ENCODE measurements around the gene LCP2. TPM values are rescaled to one million over a fixed set of nuclear protein-coding genes. Genes with fewer than 3 reads are reported as not detected.

LCP2 gene
- total RNA-seq, 1 experiment from 2014 or later, result 0.61 TPM

DNA sequence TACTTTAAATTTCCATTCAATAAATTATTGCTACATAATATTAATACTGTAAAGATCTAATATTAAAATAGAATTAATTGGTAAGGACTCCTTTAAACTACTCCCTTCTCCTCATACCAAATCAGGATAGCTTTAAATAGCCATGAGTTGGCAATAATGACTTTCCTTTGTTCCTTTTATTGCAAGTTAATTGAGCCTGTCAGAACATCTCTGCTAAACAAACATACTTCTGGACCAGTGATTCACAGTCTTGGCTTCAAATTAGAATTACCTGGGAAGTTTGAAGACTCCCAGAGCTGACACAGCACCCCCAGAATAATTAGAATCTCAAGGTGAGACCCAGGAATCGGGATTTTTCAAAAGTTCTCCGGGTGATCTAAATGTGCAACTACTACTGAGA, 46.1 kb downstream of the LCP2 start:
- H3K9ac ChIP-seq (ENCODE audit: low read length), result no peak overlapping the region
- no TSS peak for BruUV-seq (replicated peaks)
- no peaks in the 10 kb centered on the region for H3K4me1 ChIP-seq (ENCODE audit: control insufficient read depth in 1 of 2, insufficient read depth in 2 of 2, low read length in 2 of 2)
- peaks cover 95% of the 10 kb centered on the region for H3K27me3 ChIP-seq (ENCODE audit: insufficient read depth, low read length)
- DNase-seq (ENCODE audit: low read depth, low spot score), result no peak
- RAD21 ChIA-PET (ENCODE audit: low non-redundant PET in 1 of 2, low total read pairs in 2 of 2, uncharacterized antibody in 2 of 2, unreplicated experiment in 2 of 2), result no interaction called here
- no peaks in the 10 kb centered on the region for H3K36me3 ChIP-seq (ENCODE audit: control insufficient read depth in 1 of 2, insufficient read depth in 2 of 2, low read length in 2 of 2)
- no peak for ATAC-seq
- H4K20me1 ChIP-seq (ENCODE audit: insufficient read depth), result no peaks in the 10 kb centered on the region
- H3K4me3 ChIP-seq (replicated peaks in 1 of 2; ENCODE audit: low read depth in 1 of 2, low read length in 2 of 2), result no peak overlapping the region
- no peak overlapping the region for H2AFZ ChIP-seq (ENCODE audit: low read depth, low read length, poor library complexity, severe bottlenecking)
- H3K79me2 ChIP-seq (ENCODE audit: insufficient read depth, low read length), result no peaks in the 10 kb centered on the region
- H3K9me2 ChIP-seq (ENCODE audit: insufficient read depth), result no peaks in the 10 kb centered on the region
- 0 out of 2 replicates have a peak, but pooled peaks have one; percentile 4 for TF ChIP-seq EZH2phosphoT487 (IDR thresholded peaks at IDR 0.05; ENCODE audit: borderline replicate concordance)
- TF ChIP-seq JUND (IDR thresholded peaks at IDR 0.05), result no peak
- no peak overlapping the region for H3K4me2 ChIP-seq (ENCODE audit: low read length)
- intact Hi-C loops (cut with micrococcal nuclease), result no loop called here
- POLR2A ChIA-PET, result no interaction called here
- H3K27ac ChIP-seq (ENCODE audit: low read depth, low read length), result no peak overlapping the region
- CTCF ChIA-PET, result interaction anchor here (0.6 kb wide), 1 partner anchor 13 kb away, joined by 3 read pairs; no protein-coding TSS in a partner anchor
- H3K9me3 ChIP-seq (ENCODE audit: control insufficient read depth in 1 of 2, insufficient read depth in 1 of 2, low read depth in 1 of 2, low read length in 2 of 2), result no peaks in the 10 kb centered on the region

DNA sequence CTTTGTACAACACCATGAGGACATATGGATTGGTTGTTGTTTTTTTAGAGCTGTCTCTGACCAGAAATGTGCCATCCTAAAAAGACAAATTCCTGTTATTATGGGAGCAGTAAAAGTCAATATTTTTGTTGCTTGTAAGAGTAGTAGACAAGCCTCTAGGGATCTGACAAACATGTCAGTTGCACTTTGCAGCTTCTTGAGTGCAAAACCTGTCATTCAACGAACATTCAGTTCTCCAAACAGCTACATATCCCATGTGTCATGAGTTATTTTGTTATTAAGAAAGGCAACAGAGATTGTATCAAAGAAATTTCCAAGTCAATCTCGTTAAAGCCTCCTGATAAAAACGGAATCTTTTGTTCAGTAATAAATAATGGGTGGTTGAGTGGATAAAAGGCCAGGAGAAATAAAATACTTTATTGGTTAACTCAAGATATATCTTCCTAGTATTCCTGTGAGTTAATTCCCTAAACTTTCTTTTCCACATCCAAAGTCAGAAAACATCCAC, 46.7 kb downstream of the LCP2 start:
- H3K9me2 ChIP-seq (ENCODE audit: insufficient read depth), result no peaks in the 10 kb centered on the region
- no peak for ATAC-seq
- H2AFZ ChIP-seq (ENCODE audit: low read depth, low read length, poor library complexity, severe bottlenecking), result no peak overlapping the region
- H3K9ac ChIP-seq (ENCODE audit: low read length), result no peak overlapping the region
- H3K4me3 ChIP-seq (replicated peaks in 1 of 2; ENCODE audit: low read depth in 1 of 2, low read length in 2 of 2), result no peak overlapping the region
- ChIA-PET POLR2A (no interaction called here), RAD21 (ENCODE audit: low non-redundant PET in 1 of 2, low total read pairs in 2 of 2, uncharacterized antibody in 2 of 2, unreplicated experiment in 2 of 2) (no interaction called here), CTCF (no interaction called here)
- no peaks in the 10 kb centered on the region for H4K20me1 ChIP-seq (ENCODE audit: insufficient read depth)
- BruUV-seq (replicated peaks), result no TSS peak
- H3K4me1 ChIP-seq (ENCODE audit: control insufficient read depth in 1 of 2, insufficient read depth in 2 of 2, low read length in 2 of 2), result no peaks in the 10 kb centered on the region
- no peaks in the 10 kb centered on the region for H3K36me3 ChIP-seq (ENCODE audit: control insufficient read depth in 1 of 2, insufficient read depth in 2 of 2, low read length in 2 of 2)
- H3K27ac ChIP-seq (ENCODE audit: low read depth, low read length), result no peak overlapping the region
- intact Hi-C loops (cut with micrococcal nuclease), result no loop called here
- no peak for DNase-seq (ENCODE audit: low read depth, low spot score)
- TF ChIP-seq EZH2phosphoT487 (IDR thresholded peaks at IDR 0.05; ENCODE audit: borderline replicate concordance) (0 out of 2 replicates have a peak, but pooled peaks have one; percentile 12), ZFX (IDR thresholded peaks at IDR 0.05) (no peak)
- H3K27me3 ChIP-seq (ENCODE audit: insufficient read depth, low read length), result peaks cover 93% of the 10 kb centered on the region
- H3K79me2 ChIP-seq (ENCODE audit: insufficient read depth, low read length), result no peaks in the 10 kb centered on the region
- no peaks in the 10 kb centered on the region for H3K9me3 ChIP-seq (ENCODE audit: control insufficient read depth in 1 of 2, insufficient read depth in 1 of 2, low read depth in 1 of 2, low read length in 2 of 2)
- H3K4me2 ChIP-seq (ENCODE audit: low read length), result no peak overlapping the region

GRCh38 chr5:170249355-170249754, 48.2 kb downstream of the LCP2 start:
- no peaks in the 10 kb centered on the region for H3K79me2 ChIP-seq (ENCODE audit: insufficient read depth, low read length)
- no peak overlapping the region for H3K4me3 ChIP-seq (replicated peaks in 1 of 2; ENCODE audit: low read depth in 1 of 2, low read length in 2 of 2)
- no peaks in the 10 kb centered on the region for H3K9me2 ChIP-seq (ENCODE audit: insufficient read depth)
- DNase-seq (ENCODE audit: low read depth, low spot score) (no peak), ATAC-seq (no peak)
- H3K36me3 ChIP-seq (ENCODE audit: control insufficient read depth in 1 of 2, insufficient read depth in 2 of 2, low read length in 2 of 2), result no peaks in the 10 kb centered on the region
- BruUV-seq (replicated peaks), result no TSS peak
- H3K4me1 ChIP-seq (ENCODE audit: control insufficient read depth in 1 of 2, insufficient read depth in 2 of 2, low read length in 2 of 2), result no peaks in the 10 kb centered on the region
- ChIA-PET POLR2A (no interaction called here), CTCF (no interaction called here), RAD21 (ENCODE audit: low non-redundant PET in 1 of 2, low total read pairs in 2 of 2, uncharacterized antibody in 2 of 2, unreplicated experiment in 2 of 2) (no interaction called here)
- H3K9ac ChIP-seq (ENCODE audit: low read length), result no peak overlapping the region
- intact Hi-C loops (cut with micrococcal nuclease), result no loop called here
- peaks cover 78% of the 10 kb centered on the region for H3K27me3 ChIP-seq (ENCODE audit: insufficient read depth, low read length)
- no peak overlapping the region for H3K4me2 ChIP-seq (ENCODE audit: low read length)
- no peak overlapping the region for H3K27ac ChIP-seq (ENCODE audit: low read depth, low read length)
- H2AFZ ChIP-seq (ENCODE audit: low read depth, low read length, poor library complexity, severe bottlenecking), result no peak overlapping the region
- no peaks in the 10 kb centered on the region for H3K9me3 ChIP-seq (ENCODE audit: control insufficient read depth in 1 of 2, insufficient read depth in 1 of 2, low read depth in 1 of 2, low read length in 2 of 2)
- no peaks in the 10 kb centered on the region for H4K20me1 ChIP-seq (ENCODE audit: insufficient read depth)
- TF ChIP-seq ZFX (IDR thresholded peaks at IDR 0.05) (no peak), YY1 (IDR thresholded peaks at IDR 0.05; ENCODE audit: extremely low read depth, insufficient replicate concordance, low read depth, low read length) (no peak), POLR2AphosphoS5 (IDR thresholded peaks at IDR 0.05; ENCODE audit: low read depth, low read length) (no peak), EGR1 (IDR thresholded peaks at IDR 0.05; ENCODE audit: low read depth) (no peak), SRF (IDR thresholded peaks at IDR 0.05; ENCODE audit: low read depth) (no peak), CBX3 (IDR thresholded peaks at IDR 0.05; ENCODE audit: low read depth) (no peak), CEBPB (IDR thresholded peaks at IDR 0.05; ENCODE audit: low read depth) (no peak), FOSL1 (IDR thresholded peaks at IDR 0.05; ENCODE audit: low read depth) (no peak), ELF1 (IDR thresholded peaks at IDR 0.05; ENCODE audit: borderline replicate concordance, low read depth) (no peak)
- TF ChIP-seq, protein P1, sequence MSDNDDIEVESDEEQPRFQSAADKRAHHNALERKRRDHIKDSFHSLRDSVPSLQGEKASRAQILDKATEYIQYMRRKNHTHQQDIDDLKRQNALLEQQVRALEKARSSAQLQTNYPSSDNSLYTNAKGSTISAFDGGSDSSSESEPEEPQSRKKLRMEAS (IDR thresholded peaks at IDR 0.05), result no peak
- TF ChIP-seq, protein P2, sequence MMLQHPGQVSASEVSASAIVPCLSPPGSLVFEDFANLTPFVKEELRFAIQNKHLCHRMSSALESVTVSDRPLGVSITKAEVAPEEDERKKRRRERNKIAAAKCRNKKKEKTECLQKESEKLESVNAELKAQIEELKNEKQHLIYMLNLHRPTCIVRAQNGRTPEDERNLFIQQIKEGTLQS (IDR thresholded peaks at IDR 0.05), result no peak
